ENCODE data around the gene DYRK1B.

- TF ChIP-seq CTCF (IDR thresholded peaks at IDR 0.05): no peak
- no peak for TF ChIP-seq POLR2A (IDR thresholded peaks at IDR 0.05)
These were observed 39.0 kb downstream of the DYRK1B start for GRCh38 chr19:39795001-39795400.

Measured in thyroid gland (tissue), 4 donors.